Neural crest cell (in vitro differentiated cells): Measurements from ENCODE around the gene SYK. TPM values are rescaled to one million over a fixed set of nuclear protein-coding genes. Genes with fewer than 3 reads are reported as not detected.
"Not testable (repeated sequence)": the region's sequence is repeated elsewhere in the genome, so short reads cannot be mapped to it uniquely, and the experiment has no call there.

Experiments
- DNase-seq: peaks from one replicate; pipeline ENCODE4 v3.0.0; 2021; ENCODE audit warnings: low read depth, mixed read lengths, low spot score
- H3K27ac Mint-ChIP-seq: one replicate; pipeline ENCODE4 v1.8.0; 2021; ENCODE audit warnings: mild to moderate bottlenecking, mixed read lengths; ENCODE audit not compliant: unreplicated experiment
- H3K27me3 Mint-ChIP-seq: 2 replicates; pipeline ENCODE4 v1.8.0; 2021; ENCODE audit warnings: low read depth, mild to moderate bottlenecking, mixed read lengths
- H3K36me3 Mint-ChIP-seq: 2 replicates; pipeline ENCODE4 v1.8.0; 2021; ENCODE audit warnings: low read depth, mild to moderate bottlenecking, mixed read lengths
- H3K4me1 Mint-ChIP-seq: 2 replicates; pipeline ENCODE4 v1.8.0; 2021; ENCODE audit warnings: mixed read lengths
- H3K4me3 Mint-ChIP-seq: one replicate; pipeline ENCODE4 v1.8.0; 2021; ENCODE audit warnings: mild to moderate bottlenecking, mixed read lengths
- H3K9me3 Mint-ChIP-seq: 2 replicates; pipeline ENCODE4 v1.8.0; 2021; ENCODE audit warnings: mixed read lengths
- CTCF ChIP-seq: fragments of 200-600 bp; sonication (generic); conservative IDR thresholded peaks from 2 replicates; pipeline ENCODE4 v1.5.0; 2021; ENCODE audit warnings: antibody characterized with exemption, mild to moderate bottlenecking
- total RNA-seq: library from RNA; stranded (reverse); gene quantifications from 2 replicates; pipeline ENCODE4 v1.2.1, GENCODE V29; 2021

The SYK gene
- total RNA-seq, 1 donor from 2014 or later: 0.98 TPM

DNA sequence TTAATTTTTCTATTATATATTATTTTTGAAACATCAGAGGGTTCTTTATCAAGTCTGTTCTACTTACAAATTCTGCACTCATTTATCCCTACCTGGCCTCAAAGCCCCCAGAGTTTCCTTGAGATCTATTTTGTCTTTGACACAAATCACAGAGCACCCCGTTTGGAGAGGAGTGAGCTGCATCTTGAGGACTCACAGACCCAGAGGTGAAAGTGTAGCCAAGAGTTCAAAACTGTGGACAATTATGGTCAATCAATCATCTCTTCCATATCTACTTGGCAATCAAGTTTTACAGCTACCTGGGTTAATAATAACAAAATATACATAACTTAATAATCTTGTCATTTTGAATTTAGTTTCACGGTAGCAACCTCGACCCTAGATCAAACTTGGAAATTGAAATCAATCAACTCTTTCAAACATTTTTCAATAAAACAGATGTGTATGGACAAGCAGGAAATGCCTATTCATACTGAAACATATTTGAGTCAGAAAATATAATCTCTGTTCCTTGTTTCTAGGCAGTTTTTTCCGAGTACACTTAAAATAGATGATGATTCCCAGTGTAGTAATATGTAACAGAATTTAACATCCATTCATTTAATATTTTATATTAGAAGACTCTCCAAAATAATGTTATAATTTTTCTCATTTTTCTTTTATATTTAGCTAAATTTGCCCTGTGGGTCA is 13.7 kb upstream of the SYK start:
- TF ChIP-seq CTCF: no peak
- H3K27ac Mint-ChIP-seq: no peak overlapping the region
- no peaks in the 10 kb centered on the region for H3K9me3 Mint-ChIP-seq
- no peaks in the 10 kb centered on the region for H3K27me3 Mint-ChIP-seq
- no peaks in the 10 kb centered on the region for H3K36me3 Mint-ChIP-seq
- no peaks in the 10 kb centered on the region for H3K4me1 Mint-ChIP-seq
- no peak overlapping the region for H3K4me3 Mint-ChIP-seq
- no peak for DNase-seq

DNA sequence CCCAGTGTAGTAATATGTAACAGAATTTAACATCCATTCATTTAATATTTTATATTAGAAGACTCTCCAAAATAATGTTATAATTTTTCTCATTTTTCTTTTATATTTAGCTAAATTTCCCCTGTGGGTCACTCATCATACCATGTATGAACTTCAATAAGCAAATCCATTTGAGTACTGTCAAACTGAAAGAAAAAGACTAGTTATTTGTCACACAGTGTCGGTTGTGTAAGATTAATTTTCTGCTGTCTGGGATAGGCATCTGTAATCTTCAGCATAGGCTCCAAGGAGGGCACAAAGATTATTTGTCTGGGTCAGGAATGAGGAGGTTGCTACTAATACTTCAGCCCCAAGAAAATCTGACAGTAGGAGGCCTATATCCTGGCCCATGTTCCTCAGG is 13.1 kb upstream of the SYK start:
- H3K9me3 Mint-ChIP-seq, H3K27ac Mint-ChIP-seq, H3K4me1 Mint-ChIP-seq, H3K27me3 Mint-ChIP-seq, DNase-seq, H3K4me3 Mint-ChIP-seq, H3K36me3 Mint-ChIP-seq: not testable (repeated sequence)

GRCh38 chr9:90789408-90789807 is 12.2 kb upstream of the SYK start:
- peaks cover 5% of the 10 kb centered on the region for H3K9me3 Mint-ChIP-seq
- no peak for DNase-seq
- TF ChIP-seq CTCF: no peak
- H3K27ac Mint-ChIP-seq: no peak overlapping the region
- H3K4me1 Mint-ChIP-seq: no peaks in the 10 kb centered on the region
- H3K4me3 Mint-ChIP-seq: no peak overlapping the region
- H3K36me3 Mint-ChIP-seq: no peaks in the 10 kb centered on the region
- H3K27me3 Mint-ChIP-seq: no peaks in the 10 kb centered on the region

DNA sequence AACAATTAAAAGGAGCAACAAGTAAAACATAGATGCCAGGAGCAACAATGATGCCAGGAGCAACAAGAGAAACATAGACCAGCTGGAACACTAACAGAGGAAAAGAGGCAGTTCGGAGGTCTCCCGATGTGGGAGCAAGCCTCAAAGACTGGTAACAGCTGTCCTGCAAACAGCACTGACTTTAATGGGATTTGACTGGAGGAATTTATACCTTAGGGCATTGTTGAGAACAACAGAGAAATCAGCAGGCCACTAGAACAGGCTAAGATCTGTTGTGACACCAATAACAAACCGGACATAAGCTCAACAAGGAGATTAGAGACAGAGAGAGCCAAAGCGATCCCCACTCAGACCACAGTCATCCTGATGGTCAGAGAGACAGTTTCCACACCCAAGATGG is 11.8 kb upstream of the SYK start:
- Mint-ChIP-seq H3K36me3 (no peaks in the 10 kb centered on the region), H3K4me3 (no peak overlapping the region), H3K27me3 (no peaks in the 10 kb centered on the region), H3K4me1 (no peaks in the 10 kb centered on the region), H3K9me3 (peaks cover 5% of the 10 kb centered on the region), H3K27ac (no peak overlapping the region)
- no peak for TF ChIP-seq CTCF
- no peak for DNase-seq

DNA sequence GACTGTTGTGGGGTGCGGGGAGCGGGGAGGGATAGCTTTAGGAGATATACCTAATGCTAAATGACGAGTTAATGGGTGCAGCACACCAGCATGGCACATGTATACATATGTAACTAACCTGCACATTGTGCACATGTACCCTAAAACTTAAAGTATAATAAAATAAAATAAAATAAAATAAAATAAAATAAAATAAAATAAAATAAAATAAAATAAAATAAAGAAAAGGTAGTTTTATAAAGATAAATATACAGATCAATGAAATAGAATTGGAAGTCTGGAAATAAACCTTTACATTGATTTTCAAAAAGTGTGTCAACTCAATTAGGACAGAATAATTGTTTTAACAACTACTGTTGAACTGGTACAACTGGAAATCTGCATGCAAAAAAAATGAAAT is 8.6 kb upstream of the SYK start:
- peaks cover 11% of the 10 kb centered on the region for H3K27me3 Mint-ChIP-seq
- H3K9me3 Mint-ChIP-seq, H3K4me3 Mint-ChIP-seq, H3K4me1 Mint-ChIP-seq, H3K27ac Mint-ChIP-seq, H3K36me3 Mint-ChIP-seq, DNase-seq: not testable (repeated sequence)

GRCh38 chr9:90793729-90794128 is 7.9 kb upstream of the SYK start:
- Mint-ChIP-seq H3K36me3 (peaks cover 4% of the 10 kb centered on the region), H3K27me3 (peaks cover 12% of the 10 kb centered on the region), H3K4me3 (no peak overlapping the region), H3K4me1 (peaks cover 9% of the 10 kb centered on the region), H3K9me3 (peaks cover 5% of the 10 kb centered on the region), H3K27ac (no peak overlapping the region)
- no peak for DNase-seq
- no peak for TF ChIP-seq CTCF
